ENCODE data around the gene SLC22A7.
"Not testable (repeated sequence)": the region's sequence is repeated elsewhere in the genome, so short reads cannot be mapped to it uniquely, and the experiment has no call there.

The SLC22A7 gene

DNA sequence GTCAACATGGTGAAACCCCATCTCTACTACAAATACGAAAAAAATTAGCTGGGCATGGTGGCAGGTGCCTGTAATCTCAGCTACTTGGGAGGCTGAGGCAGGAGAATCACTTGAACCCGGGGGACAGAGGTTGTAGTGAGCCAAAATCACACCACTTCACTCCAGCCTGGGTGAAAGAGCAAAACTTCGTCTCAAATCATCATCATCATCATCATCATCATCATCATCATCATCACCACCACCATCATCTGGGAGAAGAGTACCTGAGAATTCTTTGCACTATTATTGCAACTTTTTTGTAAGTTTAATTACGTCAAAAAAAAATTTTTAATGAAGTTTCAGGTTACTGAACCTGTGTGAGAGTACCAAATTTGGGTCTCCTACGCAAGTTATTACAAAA, 53.9 kb downstream of the SLC22A7 start:
- not testable (repeated sequence) for DNase-seq

All from activated CD4-positive, alpha-beta T cell treated with anti-CD3 and anti-CD28 coated beads, Interleukin-2, Interleukin-6, amounts not matched to agents 100 ng/mL and 50 ng/mL, durations not matched to agents 16 hours and 8 hours (primary cell).